ENCODE data around the gene SGMS1. TPM values are rescaled to one million over a fixed set of nuclear protein-coding genes. Genes with fewer than 3 reads are reported as not detected.

SGMS1 gene
- total RNA-seq, 4 donors from 2014 or later: 107 to 234 (median 134) TPM

DNA sequence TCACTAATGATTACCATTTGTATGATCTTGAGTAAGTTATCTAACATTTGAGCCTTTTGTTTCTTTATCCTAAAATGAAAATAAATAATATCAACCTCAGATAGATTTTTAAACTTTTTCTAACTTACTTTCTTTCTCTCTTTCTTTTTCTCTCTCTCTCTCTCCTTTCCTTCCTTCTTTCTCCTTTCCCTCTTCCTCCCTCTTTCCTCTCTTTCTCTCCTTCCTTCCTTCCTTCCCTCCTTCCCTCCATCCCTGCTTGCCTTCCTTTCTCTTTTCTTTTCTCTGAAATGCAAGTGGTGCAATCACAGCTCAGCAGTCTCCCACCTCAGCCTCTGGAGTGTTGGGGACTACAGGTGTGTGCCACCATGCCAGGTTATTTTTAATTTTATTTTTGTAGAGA is 239.5 kb downstream of the SGMS1 start:
- H3K27ac ChIP-seq: peak overlapping the region in 2 of 4 donors; percentile 81 to 83
- peaks cover 0 to 96% (median 49%) of the 10 kb centered on the region in 4 donors for H3K4me1 ChIP-seq

DNA sequence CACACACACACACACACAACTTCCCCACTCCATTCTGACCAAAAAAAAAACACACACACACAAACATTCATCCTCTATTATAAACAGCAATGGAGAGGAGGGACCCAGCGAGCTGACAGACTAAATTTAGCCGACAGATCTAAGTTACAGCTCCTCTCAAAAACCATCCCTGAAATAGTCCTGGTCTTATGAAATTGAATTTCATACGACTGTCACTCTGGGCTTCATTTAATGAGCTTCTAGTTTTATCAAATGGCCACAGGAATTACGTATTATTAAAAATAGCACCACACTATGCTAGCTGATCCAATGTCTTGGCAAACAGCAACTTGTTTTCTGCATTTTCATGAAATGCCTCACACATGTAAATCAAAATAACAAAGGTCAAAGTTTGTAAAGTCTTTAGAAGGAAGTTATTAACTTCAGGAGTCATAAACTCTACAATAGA is 241.2 kb downstream of the SGMS1 start:
- H3K27me3 ChIP-seq: no peaks in the 10 kb centered on the region
- no peak overlapping the region for H3K4me3 ChIP-seq
- DNase-seq (ENCODE audit: low spot score in 2 of 2): no peak
- H3K4me1 ChIP-seq: peaks cover 0 to 99% (median 48%) of the 10 kb centered on the region in 4 donors
- no peak for TF ChIP-seq EP300 (IDR thresholded peaks at IDR 0.05)
- 23 to 25% methylated on average over 4 of the region's 4 CpGs for WGBS, 2 donors
- H3K27ac ChIP-seq: peak overlapping the region in 2 of 4 donors; percentile 81 to 83
- H3K9me3 ChIP-seq: no peaks in the 10 kb centered on the region
- no peaks in the 10 kb centered on the region for H3K36me3 ChIP-seq

More for the DNA sequence above, 239.5 kb downstream of the SGMS1 start:
- Histone ChIP-seq H3K9me3 (no peaks in the 10 kb centered on the region), H3K27me3 (no peaks in the 10 kb centered on the region), H3K4me3 (no peak overlapping the region), H3K36me3 (no peaks in the 10 kb centered on the region)
- TF ChIP-seq, protein P1, sequence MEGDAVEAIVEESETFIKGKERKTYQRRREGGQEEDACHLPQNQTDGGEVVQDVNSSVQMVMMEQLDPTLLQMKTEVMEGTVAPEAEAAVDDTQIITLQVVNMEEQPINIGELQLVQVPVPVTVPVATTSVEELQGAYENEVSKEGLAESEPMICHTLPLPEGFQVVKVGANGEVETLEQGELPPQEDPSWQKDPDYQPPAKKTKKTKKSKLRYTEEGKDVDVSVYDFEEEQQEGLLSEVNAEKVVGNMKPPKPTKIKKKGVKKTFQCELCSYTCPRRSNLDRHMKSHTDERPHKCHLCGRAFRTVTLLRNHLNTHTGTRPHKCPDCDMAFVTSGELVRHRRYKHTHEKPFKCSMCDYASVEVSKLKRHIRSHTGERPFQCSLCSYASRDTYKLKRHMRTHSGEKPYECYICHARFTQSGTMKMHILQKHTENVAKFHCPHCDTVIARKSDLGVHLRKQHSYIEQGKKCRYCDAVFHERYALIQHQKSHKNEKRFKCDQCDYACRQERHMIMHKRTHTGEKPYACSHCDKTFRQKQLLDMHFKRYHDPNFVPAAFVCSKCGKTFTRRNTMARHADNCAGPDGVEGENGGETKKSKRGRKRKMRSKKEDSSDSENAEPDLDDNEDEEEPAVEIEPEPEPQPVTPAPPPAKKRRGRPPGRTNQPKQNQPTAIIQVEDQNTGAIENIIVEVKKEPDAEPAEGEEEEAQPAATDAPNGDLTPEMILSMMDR (IDR thresholded peaks at IDR 0.05): no peak
- no peak for TF ChIP-seq POLR2A (IDR thresholded peaks at IDR 0.05)
- TF ChIP-seq EP300 (IDR thresholded peaks at IDR 0.05): no peak
- DNase-seq (ENCODE audit: low spot score in 2 of 2): no peak

DNA sequence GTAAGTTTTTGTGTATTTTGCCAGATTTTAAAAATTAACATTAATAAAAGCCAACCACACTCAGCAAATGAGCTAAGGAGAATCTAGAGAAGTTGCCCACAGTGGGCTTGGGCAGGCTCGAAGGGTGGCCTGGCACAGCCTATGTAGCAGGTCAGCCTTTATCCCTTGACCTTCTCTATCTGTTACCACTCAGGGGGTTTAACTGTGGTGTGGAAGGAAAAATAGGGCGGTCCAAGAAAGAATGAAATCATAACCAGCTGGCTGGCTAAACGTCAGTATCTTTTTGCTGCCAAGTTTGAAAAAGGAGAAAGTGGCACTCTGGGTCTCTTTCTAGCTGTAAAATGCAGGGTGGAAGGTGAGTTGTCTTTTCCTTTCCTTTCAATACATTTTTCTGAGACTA is 242.1 kb downstream of the SGMS1 start:
- H3K27me3 ChIP-seq: no peaks in the 10 kb centered on the region
- no peaks in the 10 kb centered on the region for H3K9me3 ChIP-seq
- peak overlapping the region in 3 of 4 donors; percentile 13 to 83 (median 81) for H3K27ac ChIP-seq
- H3K36me3 ChIP-seq: peaks cover 0 to 2% (median 0%) of the 10 kb centered on the region in 3 donors
- DNase-seq (ENCODE audit: low spot score in 2 of 2): peak in 1 of 2 donors; percentile 24
- TF ChIP-seq, protein P1 (IDR thresholded peaks at IDR 0.05): no peak
- TF ChIP-seq EP300 (IDR thresholded peaks at IDR 0.05) (no peak), POLR2A (IDR thresholded peaks at IDR 0.05) (no peak)
- peaks cover 0 to 90% (median 41%) of the 10 kb centered on the region in 4 donors for H3K4me1 ChIP-seq
- H3K4me3 ChIP-seq: no peak overlapping the region
- 10 to 22% methylated on average over 3 of the region's 3 CpGs for WGBS, 2 donors

DNA sequence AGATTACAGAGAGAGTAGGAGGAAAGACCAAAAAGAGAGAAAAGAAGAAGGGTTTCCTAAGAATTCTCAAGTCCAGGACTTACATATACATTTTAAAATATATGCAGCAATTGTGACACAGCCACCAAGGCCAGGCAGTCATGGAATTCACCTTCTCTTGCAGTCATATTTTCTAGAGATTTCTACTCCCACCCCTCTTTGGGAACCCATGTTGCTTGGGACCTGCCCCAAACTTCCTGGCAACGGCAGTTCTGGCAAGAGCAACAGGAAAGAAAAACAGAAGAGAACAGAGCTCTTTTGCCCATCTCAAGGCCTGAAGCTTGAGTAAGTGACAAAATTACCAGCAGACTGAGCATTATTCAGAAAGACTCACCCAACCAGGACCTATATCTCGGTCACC is 244.1 kb downstream of the SGMS1 start:
- Histone ChIP-seq H3K4me1 (peaks cover 0 to 85% (median 33%) of the 10 kb centered on the region in 4 donors), H3K9me3 (no peaks in the 10 kb centered on the region), H3K4me3 (no peak overlapping the region), H3K27ac (peak overlapping the region in 2 of 4 donors; percentile 20 to 38), H3K36me3 (peaks cover 0 to 3% (median 0%) of the 10 kb centered on the region in 3 donors), H3K27me3 (no peaks in the 10 kb centered on the region)
- TF ChIP-seq, protein P1 (IDR thresholded peaks at IDR 0.05): no peak
- no peak for TF ChIP-seq EP300 (IDR thresholded peaks at IDR 0.05)
- TF ChIP-seq POLR2A (IDR thresholded peaks at IDR 0.05): no peak
- WGBS, 2 donors: 24 to 33% methylated on average over 2 of the region's 2 CpGs
- DNase-seq (ENCODE audit: low spot score in 2 of 2): no peak

DNA sequence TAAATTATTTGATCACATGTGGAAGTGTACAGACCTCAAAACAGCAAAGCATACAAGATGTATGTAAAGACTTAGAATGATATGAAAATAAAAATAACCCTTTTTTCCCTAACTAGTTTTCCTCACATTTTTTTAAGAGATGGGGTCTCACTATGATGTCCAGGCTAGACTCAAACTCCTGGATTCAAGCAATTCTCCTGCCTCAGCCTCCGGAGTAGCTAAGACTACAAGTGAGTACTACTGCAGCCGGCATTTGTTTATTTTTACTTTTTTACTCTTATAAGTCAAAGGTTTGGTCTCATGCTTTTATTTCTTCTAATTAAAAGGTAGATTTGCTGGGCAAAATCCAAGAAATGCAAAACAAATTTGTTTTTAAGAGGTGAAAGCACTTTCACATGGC is 248.0 kb downstream of the SGMS1 start:
- peaks cover 0 to 3% (median 0%) of the 10 kb centered on the region in 3 donors for H3K36me3 ChIP-seq
- H3K27ac ChIP-seq: no peak overlapping the region
- H3K4me3 ChIP-seq: no peak overlapping the region
- no peak for DNase-seq (ENCODE audit: low spot score in 2 of 2)
- no peak for TF ChIP-seq POLR2A (IDR thresholded peaks at IDR 0.05)
- no peak for TF ChIP-seq EP300 (IDR thresholded peaks at IDR 0.05)
- TF ChIP-seq, protein P1 (IDR thresholded peaks at IDR 0.05): no peak
- H3K27me3 ChIP-seq: no peaks in the 10 kb centered on the region
- H3K9me3 ChIP-seq: no peaks in the 10 kb centered on the region
- 86 to 93% methylated on average over 2 of the region's 2 CpGs for WGBS, 2 donors
- peaks cover 0 to 70% (median 27%) of the 10 kb centered on the region in 4 donors for H3K4me1 ChIP-seq
